ENCODE results near the gene NOL4.
"Not testable (repeated sequence)": the region's sequence is repeated elsewhere in the genome, so short reads cannot be mapped to it uniquely, and the experiment has no call there.

NOL4 gene, protein sequence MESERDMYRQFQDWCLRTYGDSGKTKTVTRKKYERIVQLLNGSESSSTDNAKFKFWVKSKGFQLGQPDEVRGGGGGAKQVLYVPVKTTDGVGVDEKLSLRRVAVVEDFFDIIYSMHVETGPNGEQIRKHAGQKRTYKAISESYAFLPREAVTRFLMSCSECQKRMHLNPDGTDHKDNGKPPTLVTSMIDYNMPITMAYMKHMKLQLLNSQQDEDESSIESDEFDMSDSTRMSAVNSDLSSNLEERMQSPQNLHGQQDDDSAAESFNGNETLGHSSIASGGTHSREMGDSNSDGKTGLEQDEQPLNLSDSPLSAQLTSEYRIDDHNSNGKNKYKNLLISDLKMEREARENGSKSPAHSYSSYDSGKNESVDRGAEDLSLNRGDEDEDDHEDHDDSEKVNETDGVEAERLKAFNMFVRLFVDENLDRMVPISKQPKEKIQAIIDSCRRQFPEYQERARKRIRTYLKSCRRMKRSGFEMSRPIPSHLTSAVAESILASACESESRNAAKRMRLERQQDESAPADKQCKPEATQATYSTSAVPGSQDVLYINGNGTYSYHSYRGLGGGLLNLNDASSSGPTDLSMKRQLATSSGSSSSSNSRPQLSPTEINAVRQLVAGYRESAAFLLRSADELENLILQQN

DNA sequence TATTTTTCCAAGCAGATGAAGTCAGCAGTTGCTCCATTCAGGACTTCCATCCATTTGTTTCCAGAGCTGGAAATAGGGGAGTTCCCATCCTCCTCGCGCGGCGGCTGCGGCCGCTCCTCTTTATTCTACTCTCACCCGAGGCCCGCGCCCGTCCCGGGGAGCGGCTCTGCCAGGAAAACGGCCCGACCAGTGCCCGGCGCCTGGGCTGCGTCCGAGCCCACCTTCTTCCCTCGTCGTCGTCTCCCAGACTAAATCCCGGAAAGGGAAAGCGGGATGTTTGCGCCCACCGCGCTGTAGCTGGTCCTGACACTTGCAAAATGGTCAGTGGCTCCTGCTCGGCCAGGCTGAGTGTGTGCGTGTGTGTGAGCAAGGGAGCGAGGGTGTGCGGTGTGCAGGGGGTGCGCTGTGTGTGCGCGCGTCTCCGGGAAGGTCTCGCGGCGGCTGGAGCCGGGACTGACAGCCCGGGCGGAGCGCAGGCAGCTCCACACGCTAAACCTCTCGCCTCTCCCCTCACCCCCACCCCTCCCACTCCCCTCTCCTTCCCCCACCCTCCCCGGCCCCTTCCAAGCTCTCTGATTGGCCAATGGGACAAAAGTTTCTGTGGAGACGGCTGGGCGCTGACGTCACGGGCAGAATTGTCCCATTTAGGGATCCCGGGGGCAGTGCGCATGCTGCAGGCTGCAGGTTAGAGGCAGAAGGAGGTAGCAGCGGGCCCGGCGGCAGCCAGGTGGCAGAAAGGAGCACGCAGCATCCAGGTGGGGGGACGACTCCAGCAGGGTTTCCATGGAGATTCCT is at the start of gene NOL4:
Gene NOL4 (minus strand): TSS at position 491 of the 795 bp plus-strand sequence. CDS start 1,660 bp downstream, outside the sequence.
- DNase-seq, result no peak

DNA sequence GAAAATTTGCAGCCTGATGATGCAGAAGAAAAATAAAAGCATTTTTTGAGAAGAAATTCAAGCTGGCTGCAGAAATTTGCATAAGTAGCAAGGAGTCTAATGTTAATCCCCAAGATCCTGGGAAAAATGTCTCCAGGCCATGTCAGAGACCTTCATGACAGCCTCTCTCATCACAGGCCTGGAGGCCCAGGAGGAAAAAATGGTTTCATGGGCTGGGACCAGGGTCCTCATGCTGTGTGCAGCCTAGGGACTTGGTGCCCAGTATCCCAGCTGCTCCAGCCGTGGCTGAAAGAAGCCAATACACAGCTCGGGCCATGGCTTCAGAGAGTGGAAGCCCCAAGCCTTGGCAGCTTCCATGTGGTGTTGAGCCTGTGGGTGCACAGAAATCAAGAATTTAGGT is 41.3 kb upstream of the NOL4 start:
- DNase-seq, result not testable (repeated sequence)

DNA sequence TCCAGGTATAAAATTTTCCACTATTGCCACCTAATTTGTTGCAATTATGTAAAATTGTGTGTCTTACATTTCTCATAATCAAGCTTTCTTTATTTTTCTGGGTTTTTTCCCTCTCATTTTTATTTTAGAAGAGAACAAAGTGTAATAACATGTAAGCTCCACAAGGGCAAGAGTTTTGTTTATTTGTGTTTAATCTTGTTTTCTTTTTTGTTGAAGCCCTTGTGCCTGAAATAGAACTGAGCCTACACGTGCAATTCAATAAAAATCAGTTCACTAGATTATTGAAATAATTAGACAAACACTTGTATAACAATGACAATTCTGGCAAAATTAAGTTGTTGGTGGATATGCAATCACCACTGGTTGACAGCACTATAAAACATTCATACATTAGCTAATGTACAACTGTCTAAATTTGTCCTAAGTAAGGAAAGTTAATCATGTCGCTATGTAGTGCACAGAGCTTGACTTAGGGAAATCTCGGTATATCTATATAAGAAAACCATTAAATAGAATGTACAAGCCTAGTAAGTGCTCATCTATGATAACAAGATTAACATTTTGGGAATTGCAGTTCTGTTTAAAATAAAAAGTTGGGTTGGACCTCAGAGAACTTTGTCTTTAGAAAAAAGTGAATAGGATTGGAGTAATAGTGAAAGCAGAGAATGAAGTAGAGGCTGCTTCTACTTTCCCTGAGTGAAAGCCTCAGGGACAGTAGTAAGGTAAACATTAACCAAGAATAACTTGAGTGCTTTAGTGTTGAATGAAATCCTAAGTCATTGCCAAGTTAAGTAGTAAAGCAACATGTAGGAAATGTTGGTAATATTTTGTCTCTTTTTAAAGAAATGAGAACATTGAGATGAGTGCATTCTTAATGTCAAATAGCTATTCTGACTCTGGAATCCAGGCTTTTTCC is 37.4 kb upstream of the NOL4 start:
- no peak for DNase-seq

- no peak for DNase-seq
Observed at GRCh38 chr18:34258176-34258575, 33.5 kb upstream of the NOL4 start.

DNA sequence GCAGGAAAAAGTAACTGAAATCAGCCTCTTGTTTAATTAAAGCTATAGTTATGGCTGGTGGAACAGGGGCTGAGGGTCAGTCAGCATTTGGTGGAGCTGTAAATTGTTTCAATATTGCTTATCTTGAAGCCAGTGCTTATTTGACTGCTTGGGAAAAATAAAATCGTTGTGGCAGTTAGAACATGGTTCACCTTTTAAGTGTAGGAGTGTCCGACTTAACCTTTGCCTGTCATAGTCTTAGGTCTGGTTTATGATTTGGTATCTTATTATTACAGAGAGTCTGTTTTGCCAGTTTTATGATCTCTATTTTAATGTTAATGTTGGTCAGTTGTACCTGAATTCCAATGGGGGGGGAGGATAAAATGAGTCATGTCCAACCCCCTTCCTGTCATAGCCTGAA is 27.2 kb upstream of the NOL4 start:
- DNase-seq, result no peak

DNA sequence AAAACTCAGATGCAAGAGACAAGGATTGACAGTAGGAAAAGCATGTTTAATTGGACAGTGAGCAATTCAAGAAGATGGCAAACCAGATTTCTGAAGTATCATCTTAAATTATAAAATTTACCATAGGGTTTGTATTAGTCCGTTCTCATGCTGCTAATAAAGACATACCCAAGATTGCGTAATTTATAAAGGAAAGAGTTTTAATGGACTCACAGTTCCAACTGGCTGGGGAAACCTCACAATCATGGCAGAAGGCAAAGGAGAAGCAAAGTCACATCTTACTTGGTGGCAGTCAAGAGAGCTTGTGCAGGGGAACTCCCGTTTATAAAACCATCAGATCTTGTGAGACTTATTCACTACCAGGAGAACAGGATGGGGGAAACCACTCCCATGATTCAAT is 24.0 kb upstream of the NOL4 start:
- no peak for DNase-seq

DNA sequence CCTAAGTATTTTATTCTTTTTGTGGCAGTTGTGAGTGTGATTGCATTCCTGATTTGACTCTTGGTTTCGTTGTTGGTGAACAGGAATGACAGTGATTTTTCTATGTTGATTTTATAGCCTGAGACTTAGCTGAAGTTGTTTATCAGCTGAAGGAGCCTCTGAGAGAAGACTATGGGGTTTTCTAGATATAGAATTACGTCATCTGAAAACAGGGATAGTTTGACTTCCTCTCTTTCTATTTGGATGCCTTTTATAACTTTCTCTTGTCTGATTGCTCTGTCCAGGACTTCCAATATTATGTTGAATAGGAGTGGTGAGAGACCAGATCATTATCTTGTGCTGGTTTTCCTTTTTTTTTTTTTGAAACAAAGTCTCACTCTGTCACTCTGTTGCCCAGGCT is 18.0 kb upstream of the NOL4 start:
- DNase-seq, result no peak

GRCh38 chr18:34233781-34234388 is 9.2 kb upstream of the NOL4 start:
- not testable (repeated sequence) for DNase-seq

DNA sequence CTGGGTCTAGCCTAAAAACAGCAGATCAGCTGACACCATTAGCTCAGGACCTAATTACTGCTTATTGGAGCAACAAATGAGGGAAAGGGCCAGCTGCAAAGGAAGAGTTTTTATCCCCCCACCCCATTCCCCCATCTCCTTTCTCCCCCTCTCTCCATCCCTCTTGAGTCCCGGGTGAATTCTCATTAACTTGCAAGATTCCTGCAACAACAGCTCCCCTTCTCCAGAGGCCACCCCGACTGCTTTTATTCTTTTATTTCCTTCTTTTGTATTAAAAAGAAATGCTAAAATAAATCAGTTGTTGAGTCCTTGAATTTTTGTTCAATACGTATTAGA is 473 bp upstream of the NOL4 start:
- DNase-seq, result no peak

DNA sequence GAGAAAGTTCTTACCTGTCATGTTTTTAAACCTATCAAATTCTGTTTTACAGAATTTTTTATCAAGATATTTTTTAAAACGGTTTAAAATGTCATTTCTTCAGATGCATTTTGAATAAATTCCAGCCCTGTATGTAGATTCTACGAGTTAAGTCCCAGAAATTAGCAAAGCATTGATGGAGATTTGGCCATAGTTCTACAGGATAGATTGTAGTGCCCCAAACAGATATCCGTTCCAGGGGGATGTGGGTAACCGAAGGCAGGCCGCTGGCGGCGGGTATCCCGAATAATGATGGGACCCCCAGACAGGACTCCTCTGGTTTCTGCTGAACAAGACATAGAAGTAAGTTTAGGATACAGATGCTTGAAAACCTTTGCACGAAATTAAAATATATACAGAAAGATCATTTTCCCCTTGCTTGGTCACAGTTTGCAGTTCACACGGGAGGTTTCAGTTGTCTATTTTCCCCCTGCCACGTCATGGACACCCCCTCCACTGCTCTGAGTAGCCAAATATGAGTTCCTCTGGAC is 755 bp downstream of the NOL4 start:
- DNase-seq, result no peak

DNA sequence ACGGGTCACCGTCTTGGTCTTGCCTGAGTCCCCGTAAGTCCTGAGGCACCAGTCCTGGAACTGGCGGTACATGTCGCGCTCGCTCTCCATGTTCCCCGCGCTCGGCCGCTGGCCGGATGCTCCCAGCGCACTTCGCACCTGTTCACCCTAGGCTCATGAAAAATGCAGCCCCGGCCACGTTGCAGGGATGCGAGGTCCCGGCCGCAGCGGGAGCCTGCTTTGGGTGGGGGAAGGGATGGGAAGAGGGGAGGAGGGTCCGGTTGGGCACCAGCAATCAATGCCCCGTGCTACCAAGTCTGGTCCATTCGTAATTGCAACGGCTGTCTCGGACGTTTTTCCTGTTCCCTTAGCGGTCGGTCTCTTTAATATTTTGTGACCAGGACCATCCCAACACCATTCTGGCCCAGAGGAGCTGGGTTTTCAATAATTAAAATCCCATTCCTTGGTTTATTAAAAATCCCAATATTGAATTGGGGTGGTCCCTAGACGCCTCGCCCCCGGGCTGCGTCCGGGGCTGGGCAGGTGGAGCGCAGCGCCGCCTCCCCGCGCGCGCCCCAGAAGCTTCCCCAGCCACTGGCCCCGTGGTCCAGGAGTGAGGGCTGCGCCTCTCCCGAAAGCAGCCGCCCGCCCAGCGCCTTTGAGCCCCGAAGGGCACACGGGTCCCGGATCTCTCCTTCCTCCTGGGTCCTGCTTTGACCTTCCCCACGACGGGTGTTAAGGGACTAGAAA is 1.4 kb downstream of the NOL4 start:
- no peak for DNase-seq

GRCh38 chr18:34222307-34223163 is 2.2 kb downstream of the NOL4 start:
- no peak for DNase-seq

GRCh38 chr18:34221971-34222306 is 2.8 kb downstream of the NOL4 start:
- DNase-seq, result no peak

DNA sequence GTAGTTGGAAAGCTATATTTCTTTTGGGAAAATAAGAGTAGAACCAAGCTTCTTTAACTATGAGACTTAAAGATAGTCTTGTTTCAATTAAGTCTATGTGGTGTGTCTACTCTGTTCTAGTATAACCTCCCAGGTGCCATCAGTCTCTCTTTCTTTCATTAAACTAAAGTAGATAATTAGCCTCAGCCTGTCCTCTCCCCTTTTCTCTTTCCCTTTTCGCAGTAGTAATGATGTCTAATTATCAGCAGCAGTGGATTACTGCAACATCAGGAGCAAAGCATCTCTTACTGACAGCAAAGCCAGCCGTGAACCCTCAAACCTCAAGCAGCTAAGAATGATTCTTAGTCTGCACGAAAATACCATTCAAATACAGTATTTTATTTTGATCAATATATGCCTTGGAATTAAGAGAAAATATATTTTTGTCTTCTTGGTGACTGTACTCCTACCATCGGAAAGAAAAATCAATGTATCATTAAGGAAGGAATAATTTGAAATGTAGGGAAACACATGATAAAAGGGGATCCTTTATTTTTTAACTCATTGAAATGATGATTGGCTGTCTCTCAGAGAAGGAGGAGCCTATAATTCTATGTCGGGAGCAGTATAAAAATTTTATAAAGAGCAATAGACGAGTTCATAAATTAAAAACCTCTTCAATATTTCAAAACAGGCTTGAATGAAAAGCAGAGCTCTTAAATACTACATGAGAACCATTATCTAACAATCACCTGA is 4.5 kb downstream of the NOL4 start:
- no peak for DNase-seq

DNA sequence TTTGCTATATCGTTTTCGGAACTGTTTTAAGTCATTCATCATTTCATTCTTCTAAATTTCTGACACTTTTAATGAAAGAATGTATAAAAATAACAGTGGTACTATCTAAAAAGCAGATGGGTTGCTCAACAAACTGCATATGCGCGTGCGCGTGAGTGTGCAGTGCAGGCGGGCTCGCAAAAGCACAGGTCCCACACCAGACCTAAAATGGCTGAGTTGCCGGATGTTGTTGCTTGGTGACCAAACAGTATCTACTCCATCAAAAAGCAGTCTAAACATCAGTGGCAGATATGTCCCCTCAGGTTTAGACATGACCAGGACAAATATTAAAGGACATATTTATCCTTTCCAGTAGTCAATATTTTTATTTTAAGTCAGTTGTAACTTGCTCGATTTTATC is 5.1 kb downstream of the NOL4 start:
- DNase-seq, result no peak

DNA sequence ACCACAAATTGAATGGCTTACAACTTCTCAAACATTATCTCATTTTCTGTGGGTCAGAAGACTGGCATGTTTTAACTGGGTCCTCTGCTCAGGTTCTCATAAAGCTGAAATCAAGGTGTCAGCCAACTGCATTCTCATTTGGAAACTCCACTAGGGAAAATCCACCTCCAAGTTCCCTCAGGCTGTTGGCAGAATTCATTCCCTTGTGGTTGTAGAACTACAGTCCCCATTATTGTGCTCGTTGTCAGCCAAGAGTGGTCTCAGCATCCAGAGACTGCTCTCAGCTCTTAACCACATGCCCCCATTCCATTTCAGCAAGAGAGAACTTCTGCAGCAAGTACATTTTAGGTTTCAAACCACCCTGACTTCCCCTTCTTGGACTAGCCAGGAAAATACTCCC is 12.2 kb downstream of the NOL4 start:
- DNase-seq, result no peak

GRCh38 chr18:34207344-34207851 is 17.3 kb downstream of the NOL4 start:
- DNase-seq, result no peak

GRCh38 chr18:34203866-34204265 is 20.8 kb downstream of the NOL4 start:
- no peak for DNase-seq

- DNase-seq, result no peak
Observed at GRCh38 chr18:34196256-34196655, 28.5 kb downstream of the NOL4 start.

- no peak for DNase-seq
Observed at GRCh38 chr18:34194239-34194638, 30.5 kb downstream of the NOL4 start.

Measured in SIG-M5 (cell line).